Prostate gland (tissue), 2 donors: ENCODE data around the gene SH2D6. TPM values are rescaled to one million over a fixed set of nuclear protein-coding genes. Genes with fewer than 3 reads are reported as not detected.

ENCODE experiments used
- DNase-seq: peaks from one replicate; pipeline ENCODE4 v3.0.0-alpha.2; 2019; ENCODE audit warnings: low spot score
- H3K27ac ChIP-seq, 2 donors: fragments of 200-600 bp; sonication (generic); 2 replicates each; pipeline ENCODE4 v1.5.1; 2017 to 2019
- H3K27me3 ChIP-seq: fragments of 200-600 bp; sonication (generic); replicated peaks from 2 replicates; pipeline ENCODE4 v1.5.1; 2019; ENCODE audit not compliant: insufficient read depth
- H3K36me3 ChIP-seq, 2 donors: fragments of 200-600 bp; sonication (generic); 1 replicate in 1 of 2; 2 replicates in 1 of 2; pipeline versions ENCODE4 v1.5.1 to v1.8.1; 2017 to 2019
- H3K4me1 ChIP-seq: fragments of 200-600 bp; sonication (generic); replicated peaks from 2 replicates; pipeline ENCODE4 v1.5.1; 2019
- H3K4me3 ChIP-seq, 2 donors: fragments of 200-600 bp; sonication (generic); 2 replicates each; pipeline ENCODE4 v1.5.1; 2017 to 2019
- H3K9me3 ChIP-seq: fragments of 200-600 bp; sonication (generic); 2 replicates; pipeline ENCODE4 v1.5.1; 2017
- CTCF ChIP-seq, 4 experiments: fragments of 200-600 bp in 2 of 4; fragments of 450-650 bp in 2 of 4; sonication (generic) in 2 of 4; IDR thresholded peaks; 1 replicate in 3 of 4; 2 replicates in 1 of 4; pipeline ENCODE4 v1.5.1; 2016 to 2019; ENCODE audit warnings: antibody characterized with exemption in 4 of 4, mild to moderate bottlenecking in 2 of 4, moderate library complexity in 2 of 4
- POLR2A ChIP-seq: fragments of 450-650 bp; IDR thresholded peaks from one replicate; pipeline ENCODE4 v1.6.1; 2016; ENCODE audit warnings: antibody characterized with exemption, mild to moderate bottlenecking
- POLR2AphosphoS5 ChIP-seq: sonication (generic); formaldehyde crosslinking; IDR thresholded peaks from one replicate; pipeline ENCODE4 v1.6.1; 2017; ENCODE audit warnings: antibody characterized with exemption
- WGBS: methylation state at CpG from one replicate; pipeline ENCODE4 v1.1.5; 2018; 5-methylcytosine and 5-hydroxymethylcytosine counted together
- intact Hi-C: fragments of 100-400 bp; cut with DNase I; formaldehyde crosslinking; loops from one replicate; pipeline ENCODE4 v1.14.2; 2022
- total RNA-seq, 2 donors: library from RNA; depleted of rRNA; stranded (reverse); fragments of >200 nt; gene quantifications; one replicate each; pipeline ENCODE4 v1.1.0, GENCODE V29; 2016

SH2D6 gene
- total RNA-seq, 2 donors from 2014 or later: 0.23 to 1.8 TPM

DNA sequence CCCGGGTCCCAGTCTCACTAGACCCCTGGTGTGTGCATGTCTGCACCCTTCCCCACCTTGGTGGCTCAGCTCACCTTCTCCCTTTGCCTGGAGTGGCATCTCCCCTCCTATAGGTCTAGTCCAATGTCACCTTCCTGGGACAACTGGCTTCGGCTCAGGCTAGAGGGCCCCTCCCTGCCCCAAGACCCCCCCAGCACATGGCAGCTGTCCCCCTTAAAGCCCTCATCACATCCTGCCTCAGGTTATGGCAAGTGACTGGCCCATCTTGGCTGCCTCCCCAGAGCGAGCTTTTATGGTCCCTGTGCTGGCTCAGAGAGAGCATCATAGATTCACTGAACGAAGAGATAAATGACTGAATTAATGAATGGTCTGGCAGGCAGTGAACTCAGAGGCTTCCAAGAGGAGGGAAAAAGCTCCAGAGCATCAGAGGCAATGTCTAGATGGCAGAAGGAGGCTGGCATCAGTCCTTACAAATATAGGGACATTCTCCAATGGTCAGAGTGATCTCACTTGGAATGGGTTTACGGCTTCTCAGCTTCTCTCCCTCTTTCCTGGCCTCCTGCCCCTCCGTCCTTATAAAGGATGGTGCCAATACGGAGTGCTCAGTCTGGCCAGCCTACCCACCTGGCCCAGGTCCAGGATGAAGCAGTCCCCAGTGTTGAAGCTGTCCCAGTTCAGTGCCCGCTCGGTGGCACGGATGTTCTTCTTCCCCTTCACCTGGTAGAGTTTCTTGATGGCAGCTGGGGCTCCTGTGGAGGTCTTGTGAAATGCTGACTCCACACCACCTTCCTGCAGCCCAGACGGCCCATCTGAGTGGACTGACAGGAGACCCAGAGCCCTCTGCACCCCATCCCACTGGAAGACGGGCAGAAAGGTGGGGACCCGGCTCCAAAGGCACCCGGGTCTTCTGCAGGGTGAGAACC, 17.7 kb upstream of the SH2D6 start:
- peaks cover 6% of the 10 kb centered on the region for H3K4me1 ChIP-seq
- H3K27ac ChIP-seq: peak overlapping the region; percentile 19 to 20
- no peak overlapping the region for H3K4me3 ChIP-seq
- peak; percentile 51 for DNase-seq
- intact Hi-C loops: no loop called here
- WGBS: 39% methylated on average over 13 of the region's 14 CpGs
- H3K9me3 ChIP-seq: no peaks in the 10 kb centered on the region
- H3K27me3 ChIP-seq: no peaks in the 10 kb centered on the region
- peak; percentile 55 for TF ChIP-seq POLR2AphosphoS5
- no peak for TF ChIP-seq CTCF (IDR thresholded peaks at IDR 0.05)
- H3K36me3 ChIP-seq: no peaks in the 10 kb centered on the region

- peak overlapping the region in 1 of 2 donors; percentile 19 for H3K27ac ChIP-seq
- H3K4me1 ChIP-seq: peaks cover 4% of the 10 kb centered on the region
- intact Hi-C loops: no loop called here
- WGBS: 85% methylated on average over 7 of the region's 7 CpGs
- H3K9me3 ChIP-seq: no peaks in the 10 kb centered on the region
- no peaks in the 10 kb centered on the region for H3K27me3 ChIP-seq
- no peak for DNase-seq
- TF ChIP-seq POLR2A (no peak), CTCF (IDR thresholded peaks at IDR 0.05) (no peak), POLR2AphosphoS5 (no peak)
- no peaks in the 10 kb centered on the region for H3K36me3 ChIP-seq
- H3K4me3 ChIP-seq: no peak overlapping the region
Observed at GRCh38 chr2:85401464-85401805, 17.1 kb upstream of the SH2D6 start.

- Histone ChIP-seq H3K27me3 (no peaks in the 10 kb centered on the region), H3K9me3 (no peaks in the 10 kb centered on the region), H3K4me3 (no peak overlapping the region), H3K4me1 (peaks cover 4% of the 10 kb centered on the region), H3K36me3 (no peaks in the 10 kb centered on the region), H3K27ac (no peak overlapping the region)
- intact Hi-C loops: no loop called here
- 92% methylated on average over 8 of the region's 8 CpGs for WGBS
- DNase-seq: no peak
- TF ChIP-seq CTCF (IDR thresholded peaks at IDR 0.05): no peak
- TF ChIP-seq POLR2A: no peak
Observed at GRCh38 chr2:85401844-85402243, 16.7 kb upstream of the SH2D6 start.

DNA sequence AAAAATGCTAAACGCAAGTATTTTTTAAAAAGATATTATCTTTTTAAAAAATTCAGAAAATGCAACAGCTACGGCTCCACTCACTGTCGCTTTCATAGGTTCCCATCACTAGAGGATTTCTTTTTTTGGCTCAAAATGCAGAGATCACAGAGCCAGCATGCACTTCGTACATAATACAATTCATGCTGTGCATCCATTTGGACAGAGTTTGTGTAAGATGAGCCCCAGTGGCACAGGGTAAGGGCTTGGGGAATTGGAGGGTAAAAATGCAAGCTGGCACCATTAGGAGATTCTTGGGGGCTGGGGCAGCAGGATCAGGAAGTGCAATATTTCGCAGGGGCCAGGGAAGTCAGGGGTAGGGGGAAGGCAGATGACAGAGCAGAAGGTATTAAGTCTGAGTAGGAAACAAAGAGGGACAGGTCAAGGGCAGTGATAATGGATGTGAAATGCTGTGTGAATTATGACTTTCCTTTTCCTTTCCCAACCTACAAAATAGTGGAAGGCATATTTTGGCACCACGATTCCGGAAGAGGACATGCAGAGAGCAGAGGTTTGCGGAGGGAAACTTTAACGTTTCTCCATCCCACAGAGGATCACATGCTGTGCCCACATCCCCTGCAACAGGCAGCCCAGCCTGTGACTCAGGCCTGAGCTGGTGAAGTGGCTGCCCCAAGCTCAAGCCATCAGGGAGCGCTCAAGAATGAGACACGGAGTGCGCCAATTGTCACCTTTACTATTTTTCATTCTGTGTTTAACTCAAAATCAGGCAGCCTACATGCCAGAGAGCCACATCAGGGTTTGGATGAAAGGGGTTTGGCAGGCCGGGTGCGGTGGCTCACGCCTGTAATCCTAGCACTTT, 13.1 kb upstream of the SH2D6 start:
- no peak overlapping the region for H3K4me3 ChIP-seq
- no peaks in the 10 kb centered on the region for H3K27me3 ChIP-seq
- 75% methylated on average over 15 of the region's 15 CpGs for WGBS
- no peak for DNase-seq
- intact Hi-C loops: no loop called here
- H3K27ac ChIP-seq: no peak overlapping the region
- TF ChIP-seq POLR2A: no peak
- no peak for TF ChIP-seq CTCF (IDR thresholded peaks at IDR 0.05)
- peak; percentile 12 for TF ChIP-seq POLR2AphosphoS5
- H3K4me1 ChIP-seq: peaks cover 8% of the 10 kb centered on the region
- no peaks in the 10 kb centered on the region for H3K9me3 ChIP-seq
- H3K36me3 ChIP-seq: no peaks in the 10 kb centered on the region
